HS-27A (cell line): ENCODE data around the gene RXFP1.
A peak's percentile ranks its signal among the peaks of the same experiment; 100 is the strongest.
"Not testable (repeated sequence)": the region's sequence is repeated elsewhere in the genome, so short reads cannot be mapped to it uniquely, and the experiment has no call there.

Experiments used
- DNase-seq: peaks from one replicate; pipeline ENCODE4 v3.0.0-alpha.2; 2012; ENCODE audit warnings: low read depth, missing footprints

The RXFP1 gene

GRCh38 chr4:158613046-158613445, 91.4 kb downstream of the RXFP1 start:
- DNase-seq = no peak

- DNase-seq = no peak
Measured at GRCh38 chr4:158617956-158618355, 96.3 kb downstream of the RXFP1 start.

GRCh38 chr4:158621729-158622128, 100.0 kb downstream of the RXFP1 start:
- DNase-seq = no peak

- no peak for DNase-seq
Measured at GRCh38 chr4:158622251-158622650, 100.6 kb downstream of the RXFP1 start.

- no peak for DNase-seq
Measured at GRCh38 chr4:158624889-158625478, 103.3 kb downstream of the RXFP1 start.

GRCh38 chr4:158625544-158625943, 103.9 kb downstream of the RXFP1 start:
- no peak for DNase-seq

- peak; percentile 68 for DNase-seq
Measured at GRCh38 chr4:158630893-158631292, 109.2 kb downstream of the RXFP1 start.

- no peak for DNase-seq
Measured at GRCh38 chr4:158636619-158637018, 114.9 kb downstream of the RXFP1 start.

GRCh38 chr4:158644356-158644755, 122.7 kb downstream of the RXFP1 start:
- no peak for DNase-seq

GRCh38 chr4:158644760-158645159, 123.1 kb downstream of the RXFP1 start:
- no peak for DNase-seq

- no peak for DNase-seq
Measured at GRCh38 chr4:158649111-158649680, 127.5 kb downstream of the RXFP1 start.

- no peak for DNase-seq
Measured at GRCh38 chr4:158652920-158653319, 131.2 kb downstream of the RXFP1 start.

- DNase-seq = no peak
Measured at GRCh38 chr4:158656439-158656838, 134.8 kb downstream of the RXFP1 start.

- DNase-seq = no peak
Measured at GRCh38 chr4:158657291-158657690, 135.6 kb downstream of the RXFP1 start.

- not testable (repeated sequence) for DNase-seq
Measured at GRCh38 chr4:158663255-158663654, 141.6 kb downstream of the RXFP1 start.

GRCh38 chr4:158663707-158664625, 142.3 kb downstream of the RXFP1 start:
- DNase-seq = not testable (repeated sequence)

GRCh38 chr4:158664806-158665205, 143.1 kb downstream of the RXFP1 start:
- DNase-seq = no peak

- DNase-seq = no peak
Measured at GRCh38 chr4:158666892-158667291, 145.2 kb downstream of the RXFP1 start.

GRCh38 chr4:158667651-158668198, 146.0 kb downstream of the RXFP1 start:
- no peak for DNase-seq

- no peak for DNase-seq
Measured at GRCh38 chr4:158669310-158669709, 147.6 kb downstream of the RXFP1 start.

- peak; percentile 75 for DNase-seq
Measured at GRCh38 chr4:158670975-158671664, 149.4 kb downstream of the RXFP1 start.

- DNase-seq = no peak
Measured at GRCh38 chr4:158671665-158671914, 149.9 kb downstream of the RXFP1 start, which contains the start of gene C4orf46. Gene C4orf46, minus strand, starts transcription at chr4:158671887. Its CDS starts 86 bp downstream, at chr4:158671801.
